NCI-H1417 treated with DMSO at 0.1 percent for 48 hours (cell line): ENCODE data around the gene PLBD1.
A peak's percentile ranks its signal among the peaks of the same experiment; 100 is the strongest.

Experiments
- DNase-seq: peaks from one replicate; lab custom pipeline; 2025; lab: John Stamatoyannopoulos, UW

PLBD1 gene

GRCh38 chr12:14564336-14564959 is 3.2 kb downstream of the PLBD1 start:
- no peak for DNase-seq

GRCh38 chr12:14563046-14563445 is 4.6 kb downstream of the PLBD1 start:
- DNase-seq, result no peak

- DNase-seq, result no peak
These were observed 5.4 kb downstream of the PLBD1 start for GRCh38 chr12:14562279-14562678.

- no peak for DNase-seq
These were observed 5.9 kb downstream of the PLBD1 start for GRCh38 chr12:14561677-14562238.

- DNase-seq, result no peak
These were observed 6.6 kb downstream of the PLBD1 start for GRCh38 chr12:14560904-14561574.

- no peak for DNase-seq
These were observed 9.2 kb downstream of the PLBD1 start for GRCh38 chr12:14558473-14558959.

GRCh38 chr12:14557966-14558365 is 9.7 kb downstream of the PLBD1 start:
- DNase-seq, result no peak

- DNase-seq, result no peak
These were observed 13.2 kb downstream of the PLBD1 start for GRCh38 chr12:14554281-14555007.

GRCh38 chr12:14548609-14549008 is 19.1 kb downstream of the PLBD1 start:
- no peak for DNase-seq

- no peak for DNase-seq
These were observed 20.1 kb downstream of the PLBD1 start for GRCh38 chr12:14547571-14547970.

- no peak for DNase-seq
These were observed 22.2 kb downstream of the PLBD1 start for GRCh38 chr12:14545144-14546124.

GRCh38 chr12:14540801-14541462 is 26.8 kb downstream of the PLBD1 start:
- no peak for DNase-seq

- no peak for DNase-seq
These were observed 30.6 kb downstream of the PLBD1 start for GRCh38 chr12:14537088-14537487.

- DNase-seq, result no peak
These were observed 35.5 kb downstream of the PLBD1 start for GRCh38 chr12:14532152-14532551.

- no peak for DNase-seq
These were observed 41.7 kb downstream of the PLBD1 start for GRCh38 chr12:14525964-14526363.

- DNase-seq, result no peak
These were observed 45.9 kb downstream of the PLBD1 start for GRCh38 chr12:14521822-14522221.

GRCh38 chr12:14514946-14515345 is 52.7 kb downstream of the PLBD1 start:
- no peak for DNase-seq

GRCh38 chr12:14514154-14514842 is 53.4 kb downstream of the PLBD1 start:
- DNase-seq, result peak; percentile 13

- DNase-seq, result no peak
These were observed 57.1 kb downstream of the PLBD1 start for GRCh38 chr12:14510574-14510973.
